GM12878 (cell line): ENCODE data around the gene SH3D19. TPM values are rescaled to one million over a fixed set of nuclear protein-coding genes. Genes with fewer than 3 reads are reported as not detected.

Experiments used
- ATAC-seq: fragments of 200-7000 bp; cut with Tn5 transposase; 3 replicates; pipeline ENCODE4 v1.9.1; 2020; ENCODE audit warnings: mild to moderate bottlenecking, moderate library complexity
- BruUV-seq: library from RNA; stranded (reverse); fragments of 400-500 nt; replicated peaks from 2 replicates; lab custom pipeline; 2021; lab: Mats Ljungman, UMichigan
- CTCF ChIA-PET: fragments of 300-600 bp; sonication (Branson Sonifier 250); formaldehyde crosslinking; extraction: SDS; loops from one replicate; lab custom pipeline; 2021; ENCODE audit warnings: inconsistent platforms; lab: Yijun Ruan, JAX
- POLR2A ChIA-PET: fragments of 350-600 bp; formaldehyde crosslinking; extraction: SDS; loops from one replicate; lab custom pipeline; 2021; ENCODE audit warnings: inconsistent platforms; lab: Charles Lee
- RAD21 ChIA-PET: fragments of 300-600 bp; sonication (Branson Sonifier 250); formaldehyde crosslinking; loops from one replicate; lab custom pipeline; 2023; ENCODE audit warnings: antibody characterized with exemption; ENCODE audit not compliant: unreplicated experiment; lab: Charles Lee
- SMC1A ChIA-PET: fragments of 300-600 bp; sonication (Branson Sonifier 250); formaldehyde crosslinking; loops from one replicate; lab custom pipeline; 2023; ENCODE audit not compliant: unreplicated experiment, uncharacterized antibody; lab: Charles Lee
- DNase-seq: peaks from one replicate; pipeline ENCODE4 v3.0.0-alpha.2; 2011; ENCODE audit warnings: low read depth, low spot score
- FAIRE-seq: peaks from 3 replicates; lab custom pipeline; 2011; peaks lifted over from hg19 to GRCh38; lab: Jason Lieb, UNC
- H2AFZ ChIP-seq: 2 replicates; pipeline ENCODE4 v1.6.0; 2011; ENCODE audit warnings: low read depth, low read length, control low read depth; ENCODE audit not compliant: control insufficient read depth
- H3K27ac ChIP-seq: 2 replicates; pipeline ENCODE4 v1.5.1; 2011; ENCODE audit warnings: control low read depth; ENCODE audit not compliant: control insufficient read depth, insufficient read depth
- H3K27me3 ChIP-seq, 2 experiments: replicated peaks in 1 of 2; 2 replicates each; pipeline versions ENCODE4 v1.6.0 to v1.6.1; 2011; ENCODE audit warnings: low read length in 1 of 2; ENCODE audit not compliant: control insufficient read depth in 2 of 2, insufficient read depth in 2 of 2
- H3K36me3 ChIP-seq, 2 experiments: 2 replicates each; pipeline ENCODE4 v1.5.1; 2011; ENCODE audit warnings: low read length in 1 of 2; ENCODE audit not compliant: control insufficient read depth in 2 of 2, insufficient read depth in 2 of 2
- H3K4me1 ChIP-seq: 2 replicates; pipeline ENCODE4 v1.6.1; 2011; ENCODE audit warnings: mild to moderate bottlenecking, low read length, moderate library complexity, mixed read lengths; ENCODE audit not compliant: control insufficient read depth, insufficient read depth
- H3K4me2 ChIP-seq: 2 replicates; pipeline ENCODE4 v1.6.0; 2011; ENCODE audit warnings: control low read depth; ENCODE audit not compliant: control insufficient read depth, insufficient read depth
- H3K4me3 ChIP-seq: fragments of 200-600 bp; sonication (generic); 2 replicates; pipeline ENCODE4 v1.5.1; 2016
- H3K79me2 ChIP-seq: 2 replicates; pipeline ENCODE4 v1.6.0; 2011; ENCODE audit warnings: low read length; ENCODE audit not compliant: control insufficient read depth, insufficient read depth
- H3K9ac ChIP-seq: 2 replicates; pipeline ENCODE4 v1.8.0; 2011; ENCODE audit warnings: low read length, control low read depth, mixed read lengths; ENCODE audit not compliant: control insufficient read depth, insufficient read depth
- H3K9me3 ChIP-seq: replicated peaks from 3 replicates; pipeline ENCODE4 v1.5.1; 2011; ENCODE audit warnings: mild to moderate bottlenecking, low read length; ENCODE audit not compliant: control insufficient read depth, insufficient read depth
- H4K20me1 ChIP-seq: 2 replicates; pipeline ENCODE4 v1.6.0; 2011; ENCODE audit not compliant: control insufficient read depth, insufficient read depth
- BACH1 ChIP-seq: fragments of 450-650 bp; IDR thresholded peaks from 2 replicates; pipeline ENCODE4 v1.6.1; 2017; ENCODE audit warnings: mild to moderate bottlenecking, borderline replicate concordance
- CBFB ChIP-seq: IDR thresholded peaks from 2 replicates; pipeline ENCODE4 v1.6.1; 2016; ENCODE audit warnings: antibody characterized with exemption, low read depth
- CEBPZ ChIP-seq: fragments of 150-350 bp; IDR thresholded peaks from 2 replicates; pipeline ENCODE4 v1.6.1; 2016; ENCODE audit warnings: low read depth, low read length
- HDAC2 ChIP-seq: fragments of 200-600 bp; sonication (generic); IDR thresholded peaks from 2 replicates; pipeline ENCODE4 v1.6.1; 2017
- IRF5 ChIP-seq: fragments of 450-650 bp; IDR thresholded peaks from 2 replicates; pipeline ENCODE4 v1.6.1; 2017; ENCODE audit warnings: borderline replicate concordance
- NFYA ChIP-seq: IDR thresholded peaks from 2 replicates; pipeline ENCODE4 v1.6.1; 2011; ENCODE audit warnings: low read depth, mild to moderate bottlenecking, low read length, improper control_type of control experiment, borderline replicate concordance
- TCF3 ChIP-seq: IDR thresholded peaks from 2 replicates; pipeline ENCODE4 v1.6.1; 2012; ENCODE audit warnings: low read depth, mild to moderate bottlenecking, low read length, borderline replicate concordance; ENCODE audit not compliant: insufficient read depth
- ZNF592 ChIP-seq: fragments of 450-650 bp; IDR thresholded peaks from 2 replicates; pipeline ENCODE4 v1.6.1; 2017; ENCODE audit warnings: mild to moderate bottlenecking, moderate library complexity
- ZNF622 ChIP-seq: fragments of 450-650 bp; IDR thresholded peaks from 2 replicates; pipeline ENCODE4 v1.6.1; 2017; ENCODE audit warnings: mild to moderate bottlenecking, inconsistent platforms
- WGBS: methylation state at CpG from one replicate; pipeline ENCODE4 v1.1.6; 2016; ENCODE audit warnings: low lambda C conversion rate; ENCODE audit not compliant: insufficient replicate concordance, insufficient coverage; ENCODE audit errors: missing lambda C conversion rate; 5-methylcytosine and 5-hydroxymethylcytosine counted together
- in situ Hi-C: fragments of 300-500 bp; cut with MboI; formaldehyde crosslinking; loops from 9 replicates; pipeline ENCODE4 v1.14.3; 2018; ENCODE audit warnings: mixed read lengths
- intact Hi-C: fragments of 100-400 bp; cut with micrococcal nuclease; formaldehyde crosslinking; loops from one replicate; pipeline ENCODE4 v1.14.2; 2022; ENCODE audit not compliant: unreplicated experiment
- polyA plus RNA-seq, 11 experiments: library from polyadenylated mRNA; depleted of rRNA in 4 of 11; unstranded in 6 of 11; stranded (reverse) in 5 of 11; fragments of >200 nt; fragmentation: Nextera tagmentation in 4 of 11; fragmentation: Illumina TruSeq in 1 of 11; extraction: Ambion mirVana in 4 of 11; extraction: Trizol in 1 of 11; gene quantifications; 1 replicate in 1 of 11; 2 replicates in 10 of 11; pipeline versions ENCODE4 v1.2.1 to v1.2.3, GENCODE V29; 2011 to 2016; ENCODE audit warnings: inconsistent platforms in 2 of 11, missing spikeins in 2 of 11, low read depth in 1 of 11
- total RNA-seq, 4 experiments: library from RNA; depleted of rRNA in 3 of 4; stranded (reverse); fragments of >200 nt in 3 of 4; fragmentation: Illumina TruSeq in 1 of 4; extraction: Trizol in 1 of 4; gene quantifications; 2 replicates each; pipeline versions ENCODE4 v1.2.1 to v1.2.3, GENCODE V29; 2013 to 2021

Gene SH3D19
- total and polyA plus RNA-seq, 10 of the 15 experiments (the other 5 are each of a cell fraction or from before 2014, with no cell fraction given): 0.03 to 6.9 (median 0.33) TPM; not detected in 3

GRCh38 chr4:151239608-151240007, 85.8 kb downstream of the SH3D19 start (continued):
- TF ChIP-seq ZNF592 (no peak), CEBPZ (no peak)

- no peak for FAIRE-seq
- in situ Hi-C loops: no loop called here
Observed at GRCh38 chr4:151238477-151238876, 86.9 kb downstream of the SH3D19 start.

More at GRCh38 chr4:151238477-151238876, 86.9 kb downstream of the SH3D19 start:
- Histone ChIP-seq H3K9me3 (no peaks in the 10 kb centered on the region), H3K4me2 (no peak overlapping the region), H4K20me1 (no peaks in the 10 kb centered on the region), H3K36me3 (no peaks in the 10 kb centered on the region), H3K4me3 (no peak overlapping the region), H3K4me1 (no peaks in the 10 kb centered on the region), H3K79me2 (no peaks in the 10 kb centered on the region), H2AFZ (no peak overlapping the region), H3K27ac (no peak overlapping the region), H3K27me3 (no peaks in the 10 kb centered on the region; a peak in 1 of 4 replicates), H3K9ac (no peak overlapping the region)
- intact Hi-C loops: no loop called here
- TF ChIP-seq ZNF622: no peak
- no peak for TF ChIP-seq TCF3
- no peak for TF ChIP-seq IRF5
- TF ChIP-seq BACH1: no peak
- no peak for TF ChIP-seq CBFB
- TF ChIP-seq NFYA: no peak
- TF ChIP-seq HDAC2: no peak
- ChIA-PET RAD21 (no interaction called here), POLR2A (no interaction called here), CTCF (no interaction called here), SMC1A (interaction anchor here (1.5 kb wide), 1 partner anchor 121 kb away, joined by 3 read pairs; no protein-coding TSS in a partner anchor)
- ATAC-seq (no peak), DNase-seq (no peak)
- no TSS peak for BruUV-seq
- WGBS: 0% methylated on average over 3 of the region's 3 CpGs
